AG09309 (cell line): Measurements from ENCODE around the gene ASTN2.

Experiments used
- DNase-seq: peaks from one replicate; pipeline ENCODE4 v3.0.0-alpha.2; 2010; ENCODE audit warnings: low read depth
- H3K4me3 ChIP-seq: 2 replicates; pipeline ENCODE4 v1.5.1; 2011; ENCODE audit warnings: mild to moderate bottlenecking, low read depth, low read length, moderate library complexity; ENCODE audit not compliant: control insufficient read depth
- TF ChIP-seq, protein P1 (sequence below): IDR thresholded peaks from 2 replicates; pipeline ENCODE4 v1.5.1; 2011; ENCODE audit warnings: mild to moderate bottlenecking, low read depth, low read length, inconsistent platforms; ENCODE audit not compliant: insufficient read depth, control insufficient read depth; ENCODE audit errors: missing control alignments

ASTN2 gene

DNA sequence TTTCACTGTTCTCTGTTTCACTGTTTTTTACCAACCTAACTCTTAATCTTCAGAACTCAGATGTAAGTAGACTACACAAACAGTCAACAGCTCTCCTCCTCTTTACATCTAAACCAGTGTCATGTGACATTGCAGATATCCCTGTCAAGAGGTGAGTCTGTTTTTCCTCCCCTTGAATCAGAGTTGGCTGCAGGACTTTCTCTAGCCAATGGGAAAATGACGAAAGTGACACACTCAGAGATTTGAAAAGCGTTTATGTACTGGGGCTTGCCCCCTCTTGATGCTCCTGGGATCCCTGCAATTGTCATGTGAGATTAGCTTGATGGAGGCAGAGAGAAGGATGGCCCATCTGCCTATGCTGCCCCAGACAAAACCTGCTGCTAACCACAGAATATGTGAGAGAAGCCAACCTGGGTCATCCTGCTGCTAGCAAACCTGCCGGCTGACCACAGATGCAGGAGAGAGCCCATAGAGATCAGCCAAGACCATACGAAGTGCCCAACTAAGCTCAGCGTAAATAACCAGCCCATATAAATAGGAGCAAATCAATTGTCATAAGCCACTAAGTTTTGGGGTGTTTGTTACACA, 111.1 kb downstream of the ASTN2 start:
- DNase-seq, result no peak
- no peak overlapping the region for H3K4me3 ChIP-seq
- TF ChIP-seq, protein P1, sequence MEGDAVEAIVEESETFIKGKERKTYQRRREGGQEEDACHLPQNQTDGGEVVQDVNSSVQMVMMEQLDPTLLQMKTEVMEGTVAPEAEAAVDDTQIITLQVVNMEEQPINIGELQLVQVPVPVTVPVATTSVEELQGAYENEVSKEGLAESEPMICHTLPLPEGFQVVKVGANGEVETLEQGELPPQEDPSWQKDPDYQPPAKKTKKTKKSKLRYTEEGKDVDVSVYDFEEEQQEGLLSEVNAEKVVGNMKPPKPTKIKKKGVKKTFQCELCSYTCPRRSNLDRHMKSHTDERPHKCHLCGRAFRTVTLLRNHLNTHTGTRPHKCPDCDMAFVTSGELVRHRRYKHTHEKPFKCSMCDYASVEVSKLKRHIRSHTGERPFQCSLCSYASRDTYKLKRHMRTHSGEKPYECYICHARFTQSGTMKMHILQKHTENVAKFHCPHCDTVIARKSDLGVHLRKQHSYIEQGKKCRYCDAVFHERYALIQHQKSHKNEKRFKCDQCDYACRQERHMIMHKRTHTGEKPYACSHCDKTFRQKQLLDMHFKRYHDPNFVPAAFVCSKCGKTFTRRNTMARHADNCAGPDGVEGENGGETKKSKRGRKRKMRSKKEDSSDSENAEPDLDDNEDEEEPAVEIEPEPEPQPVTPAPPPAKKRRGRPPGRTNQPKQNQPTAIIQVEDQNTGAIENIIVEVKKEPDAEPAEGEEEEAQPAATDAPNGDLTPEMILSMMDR, result no peak

DNA sequence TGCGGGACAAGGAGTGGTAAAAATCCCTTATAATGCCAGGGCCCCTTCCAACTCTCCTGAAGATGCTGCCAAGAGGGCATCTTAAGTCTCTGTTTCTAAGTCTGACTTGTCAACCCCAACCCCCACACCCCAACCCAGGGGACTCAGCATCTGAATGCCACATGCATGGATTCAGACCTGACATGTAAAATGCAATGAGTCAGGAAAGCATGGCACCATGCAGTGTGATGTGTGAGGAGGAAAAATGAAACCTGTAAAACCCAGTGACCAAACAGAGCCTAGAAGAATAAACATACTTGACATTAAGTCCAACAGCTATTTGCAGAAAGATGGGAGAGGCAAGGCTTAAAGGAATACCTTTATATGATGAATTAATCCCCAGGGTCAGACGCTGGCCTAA, 112.4 kb downstream of the ASTN2 start:
- no peak overlapping the region for H3K4me3 ChIP-seq
- TF ChIP-seq, protein P1, result no peak
- DNase-seq, result no peak

GRCh38 chr9:117300371-117301110, 114.3 kb downstream of the ASTN2 start:
- DNase-seq, result no peak
- TF ChIP-seq, protein P1, result no peak
- no peak overlapping the region for H3K4me3 ChIP-seq

DNA sequence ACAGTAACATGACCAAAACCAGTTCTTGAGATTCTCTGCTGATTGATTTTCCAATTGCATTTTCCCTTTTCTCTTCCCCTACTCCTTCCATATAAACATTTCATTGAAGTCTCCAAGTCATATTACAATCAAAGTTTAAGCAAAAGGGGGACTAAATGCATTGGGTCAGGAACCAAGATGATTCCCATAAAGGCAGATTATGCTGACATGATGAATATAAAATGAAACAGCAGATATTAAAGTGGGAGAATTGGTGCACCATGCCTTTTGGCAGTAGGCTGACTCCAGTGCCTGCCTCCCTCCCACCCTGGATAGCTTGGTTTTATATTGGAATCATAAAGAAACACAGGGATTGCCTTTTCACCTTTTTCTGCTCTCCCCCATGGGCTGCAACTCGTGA, 118.4 kb downstream of the ASTN2 start:
- TF ChIP-seq, protein P1, result no peak
- no peak overlapping the region for H3K4me3 ChIP-seq
- no peak for DNase-seq

- no peak for DNase-seq
These were observed 121.4 kb downstream of the ASTN2 start for GRCh38 chr9:117293206-117294114.

More at GRCh38 chr9:117293206-117294114, 121.4 kb downstream of the ASTN2 start:
- TF ChIP-seq, protein P1, result no peak
- H3K4me3 ChIP-seq, result no peak overlapping the region
